GM12878 (cell line): ENCODE measurements around the gene WDR53. TPM values are rescaled to one million over a fixed set of nuclear protein-coding genes. Genes with fewer than 3 reads are reported as not detected.

Experiments
- ATAC-seq: fragments of 200-7000 bp; cut with Tn5 transposase; 3 replicates; pipeline ENCODE4 v1.9.1; 2020; ENCODE audit warnings: mild to moderate bottlenecking, moderate library complexity
- BruUV-seq: library from RNA; stranded (reverse); fragments of 400-500 nt; replicated peaks from 2 replicates; lab custom pipeline; 2021; lab: Mats Ljungman, UMichigan
- CTCF ChIA-PET: fragments of 300-600 bp; sonication (Branson Sonifier 250); formaldehyde crosslinking; extraction: SDS; loops from one replicate; lab custom pipeline; 2021; ENCODE audit warnings: inconsistent platforms; lab: Yijun Ruan, JAX
- POLR2A ChIA-PET: fragments of 350-600 bp; formaldehyde crosslinking; extraction: SDS; loops from one replicate; lab custom pipeline; 2021; ENCODE audit warnings: inconsistent platforms; lab: Charles Lee
- RAD21 ChIA-PET: fragments of 300-600 bp; sonication (Branson Sonifier 250); formaldehyde crosslinking; loops from one replicate; lab custom pipeline; 2023; ENCODE audit warnings: antibody characterized with exemption; ENCODE audit not compliant: unreplicated experiment; lab: Charles Lee
- SMC1A ChIA-PET: fragments of 300-600 bp; sonication (Branson Sonifier 250); formaldehyde crosslinking; loops from one replicate; lab custom pipeline; 2023; ENCODE audit not compliant: unreplicated experiment, uncharacterized antibody; lab: Charles Lee
- DNase-seq: peaks from one replicate; pipeline ENCODE4 v3.0.0-alpha.2; 2011; ENCODE audit warnings: low read depth, low spot score
- FAIRE-seq: peaks from 3 replicates; lab custom pipeline; 2011; peaks lifted over from hg19 to GRCh38; lab: Jason Lieb, UNC
- H2AFZ ChIP-seq: 2 replicates; pipeline ENCODE4 v1.6.0; 2011; ENCODE audit warnings: low read depth, low read length, control low read depth; ENCODE audit not compliant: control insufficient read depth
- H3K27ac ChIP-seq: 2 replicates; pipeline ENCODE4 v1.5.1; 2011; ENCODE audit warnings: control low read depth; ENCODE audit not compliant: control insufficient read depth, insufficient read depth
- H3K27me3 ChIP-seq, 2 experiments: replicated peaks in 1 of 2; 2 replicates each; pipeline versions ENCODE4 v1.6.0 to v1.6.1; 2011; ENCODE audit warnings: low read length in 1 of 2; ENCODE audit not compliant: control insufficient read depth in 2 of 2, insufficient read depth in 2 of 2
- H3K36me3 ChIP-seq, 2 experiments: 2 replicates each; pipeline ENCODE4 v1.5.1; 2011; ENCODE audit warnings: low read length in 1 of 2; ENCODE audit not compliant: control insufficient read depth in 2 of 2, insufficient read depth in 2 of 2
- H3K4me1 ChIP-seq: 2 replicates; pipeline ENCODE4 v1.6.1; 2011; ENCODE audit warnings: mild to moderate bottlenecking, low read length, moderate library complexity, mixed read lengths; ENCODE audit not compliant: control insufficient read depth, insufficient read depth
- H3K4me2 ChIP-seq: 2 replicates; pipeline ENCODE4 v1.6.0; 2011; ENCODE audit warnings: control low read depth; ENCODE audit not compliant: control insufficient read depth, insufficient read depth
- H3K4me3 ChIP-seq: fragments of 200-600 bp; sonication (generic); 2 replicates; pipeline ENCODE4 v1.5.1; 2016
- H3K79me2 ChIP-seq: 2 replicates; pipeline ENCODE4 v1.6.0; 2011; ENCODE audit warnings: low read length; ENCODE audit not compliant: control insufficient read depth, insufficient read depth
- H3K9ac ChIP-seq: 2 replicates; pipeline ENCODE4 v1.8.0; 2011; ENCODE audit warnings: low read length, control low read depth, mixed read lengths; ENCODE audit not compliant: control insufficient read depth, insufficient read depth
- H3K9me3 ChIP-seq: replicated peaks from 3 replicates; pipeline ENCODE4 v1.5.1; 2011; ENCODE audit warnings: mild to moderate bottlenecking, low read length; ENCODE audit not compliant: control insufficient read depth, insufficient read depth
- H4K20me1 ChIP-seq: 2 replicates; pipeline ENCODE4 v1.6.0; 2011; ENCODE audit not compliant: control insufficient read depth, insufficient read depth
- ATF2 ChIP-seq: IDR thresholded peaks from 2 replicates; pipeline ENCODE4 v1.6.1; 2012; ENCODE audit warnings: low read length, inconsistent platforms
- BHLHE40 ChIP-seq, 2 experiments: fragments of 450-650 bp in 1 of 2; IDR thresholded peaks; 2 replicates each; pipeline ENCODE4 v1.6.1; 2011 to 2017; ENCODE audit warnings: low read depth in 2 of 2, borderline replicate concordance in 1 of 2, improper control_type of control experiment in 1 of 2, low read length in 1 of 2, mild to moderate bottlenecking in 1 of 2
- NR2C1 ChIP-seq: fragments of 450-650 bp; IDR thresholded peaks from 2 replicates; pipeline ENCODE4 v1.6.1; 2017; ENCODE audit warnings: antibody characterized with exemption, mild to moderate bottlenecking, moderate library complexity
- NRF1 ChIP-seq: conservative IDR thresholded peaks from 2 replicates; pipeline ENCODE4 v1.6.1; 2011; ENCODE audit warnings: mild to moderate bottlenecking, low read depth, low read length, improper control_type of control experiment
- SRF ChIP-seq, 2 experiments: IDR thresholded peaks; 2 replicates each; pipeline ENCODE4 v1.6.1; 2011; ENCODE audit warnings: low read depth in 2 of 2, low read length in 2 of 2, mild to moderate bottlenecking in 1 of 2, moderate library complexity in 1 of 2
- WGBS: methylation state at CpG from one replicate; pipeline ENCODE4 v1.1.6; 2016; ENCODE audit warnings: low lambda C conversion rate; ENCODE audit not compliant: insufficient replicate concordance, insufficient coverage; ENCODE audit errors: missing lambda C conversion rate; 5-methylcytosine and 5-hydroxymethylcytosine counted together
- in situ Hi-C: fragments of 300-500 bp; cut with MboI; formaldehyde crosslinking; loops from 9 replicates; pipeline ENCODE4 v1.14.3; 2018; ENCODE audit warnings: mixed read lengths
- intact Hi-C: fragments of 100-400 bp; cut with micrococcal nuclease; formaldehyde crosslinking; loops from one replicate; pipeline ENCODE4 v1.14.2; 2022; ENCODE audit not compliant: unreplicated experiment
- polyA plus RNA-seq, 11 experiments: library from polyadenylated mRNA; depleted of rRNA in 4 of 11; unstranded in 6 of 11; stranded (reverse) in 5 of 11; fragments of >200 nt; fragmentation: Nextera tagmentation in 4 of 11; fragmentation: Illumina TruSeq in 1 of 11; extraction: Ambion mirVana in 4 of 11; extraction: Trizol in 1 of 11; gene quantifications; 1 replicate in 1 of 11; 2 replicates in 10 of 11; pipeline versions ENCODE4 v1.2.1 to v1.2.3, GENCODE V29; 2011 to 2016; ENCODE audit warnings: inconsistent platforms in 2 of 11, missing spikeins in 2 of 11, low read depth in 1 of 11
- total RNA-seq, 4 experiments: library from RNA; depleted of rRNA in 3 of 4; stranded (reverse); fragments of >200 nt in 3 of 4; fragmentation: Illumina TruSeq in 1 of 4; extraction: Trizol in 1 of 4; gene quantifications; 2 replicates each; pipeline versions ENCODE4 v1.2.1 to v1.2.3, GENCODE V29; 2013 to 2021
- TF ChIP-seq, protein P1 (sequence below): fragments of 450-650 bp; IDR thresholded peaks from 2 replicates; pipeline ENCODE4 v1.6.1; 2017; ENCODE audit warnings: mild to moderate bottlenecking

Gene WDR53
- total and polyA plus RNA-seq, 10 of the 15 experiments (the other 5 are each of a cell fraction or from before 2014, with no cell fraction given): 7.7 to 20.3 (median 15.7) TPM

- Histone ChIP-seq H3K4me2 (no peak overlapping the region), H4K20me1 (no peaks in the 10 kb centered on the region), H3K4me1 (peaks cover 13% of the 10 kb centered on the region), H3K27me3 (no peaks in the 10 kb centered on the region), H3K4me3 (no peak overlapping the region), H3K79me2 (no peaks in the 10 kb centered on the region), H3K36me3 (no peaks in the 10 kb centered on the region), H3K27ac (no peak overlapping the region), H2AFZ (no peak overlapping the region), H3K9ac (no peak overlapping the region), H3K9me3 (no peaks in the 10 kb centered on the region)
- no peak for DNase-seq
- ATAC-seq: no peak
- intact Hi-C loops (no loop called here), in situ Hi-C loops (no loop called here)
- no TSS peak for BruUV-seq
- ChIA-PET SMC1A (no interaction called here), RAD21 (interaction anchor here (1.0 kb wide), 1 partner anchor 44 kb away, joined by 4 read pairs; no protein-coding TSS in a partner anchor), POLR2A (no interaction called here), CTCF (interaction anchor here (0.9 to 1.2 kb wide), 3 partner anchors 9 to 306 kb away, joined by 3 read pairs; no protein-coding TSS in a partner anchor)
- TF ChIP-seq NRF1 (no peak), ATF2 (no peak), NR2C1 (no peak), SRF (IDR thresholded peaks at IDR 0.05; ENCODE audit: low read depth in 2 of 2, low read length in 2 of 2) (no peak), BHLHE40 (IDR thresholded peaks at IDR 0.05; ENCODE audit: borderline replicate concordance in 1 of 2, low read depth in 2 of 2, low read length in 1 of 2) (no peak)
- TF ChIP-seq, protein P1, sequence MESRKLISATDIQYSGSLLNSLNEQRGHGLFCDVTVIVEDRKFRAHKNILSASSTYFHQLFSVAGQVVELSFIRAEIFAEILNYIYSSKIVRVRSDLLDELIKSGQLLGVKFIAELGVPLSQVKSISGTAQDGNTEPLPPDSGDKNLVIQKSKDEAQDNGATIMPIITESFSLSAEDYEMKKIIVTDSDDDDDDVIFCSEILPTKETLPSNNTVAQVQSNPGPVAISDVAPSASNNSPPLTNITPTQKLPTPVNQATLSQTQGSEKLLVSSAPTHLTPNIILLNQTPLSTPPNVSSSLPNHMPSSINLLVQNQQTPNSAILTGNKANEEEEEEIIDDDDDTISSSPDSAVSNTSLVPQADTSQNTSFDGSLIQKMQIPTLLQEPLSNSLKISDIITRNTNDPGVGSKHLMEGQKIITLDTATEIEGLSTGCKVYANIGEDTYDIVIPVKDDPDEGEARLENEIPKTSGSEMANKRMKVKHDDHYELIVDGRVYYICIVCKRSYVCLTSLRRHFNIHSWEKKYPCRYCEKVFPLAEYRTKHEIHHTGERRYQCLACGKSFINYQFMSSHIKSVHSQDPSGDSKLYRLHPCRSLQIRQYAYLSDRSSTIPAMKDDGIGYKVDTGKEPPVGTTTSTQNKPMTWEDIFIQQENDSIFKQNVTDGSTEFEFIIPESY: no peak
- WGBS: 98% methylated on average over 4 of the region's 4 CpGs
- no peak for FAIRE-seq
Observed at GRCh38 chr3:196531418-196531817, 36.9 kb downstream of the WDR53 start.
